ENCODE results near the gene NSFL1C. TPM values are rescaled to one million over a fixed set of nuclear protein-coding genes. Genes with fewer than 3 reads are reported as not detected.
"Not testable (repeated sequence)": the region's sequence is repeated elsewhere in the genome, so short reads cannot be mapped to it uniquely, and the experiment has no call there.

Gene NSFL1C
- total RNA-seq, 1 donor from 2014 or later, result 88.7 TPM

DNA sequence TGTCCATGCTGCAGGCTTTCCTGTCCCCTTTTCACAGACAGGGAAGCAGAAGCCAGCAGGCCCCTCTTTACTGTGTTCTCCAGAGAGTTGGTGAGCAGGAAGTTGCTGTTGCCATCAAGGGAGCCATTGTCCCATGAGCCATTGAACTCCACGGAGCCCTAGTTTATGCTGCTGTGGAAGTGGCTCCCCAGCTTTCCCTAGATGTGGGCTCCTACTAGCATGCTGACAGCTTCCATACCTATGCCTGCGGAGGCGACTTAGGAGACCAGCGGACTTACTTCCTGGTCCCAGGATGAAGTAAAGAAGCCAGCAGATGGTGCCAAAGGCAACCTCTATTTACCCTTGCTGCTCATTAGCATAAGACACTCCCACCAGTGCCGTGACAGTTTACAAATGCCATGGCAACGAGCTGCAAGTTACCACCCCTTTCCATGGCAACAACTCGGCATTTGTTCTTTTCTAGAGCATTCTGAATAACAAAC lies 43.0 kb downstream of the NSFL1C start:
- peak; percentile 73 for ATAC-seq

DNA sequence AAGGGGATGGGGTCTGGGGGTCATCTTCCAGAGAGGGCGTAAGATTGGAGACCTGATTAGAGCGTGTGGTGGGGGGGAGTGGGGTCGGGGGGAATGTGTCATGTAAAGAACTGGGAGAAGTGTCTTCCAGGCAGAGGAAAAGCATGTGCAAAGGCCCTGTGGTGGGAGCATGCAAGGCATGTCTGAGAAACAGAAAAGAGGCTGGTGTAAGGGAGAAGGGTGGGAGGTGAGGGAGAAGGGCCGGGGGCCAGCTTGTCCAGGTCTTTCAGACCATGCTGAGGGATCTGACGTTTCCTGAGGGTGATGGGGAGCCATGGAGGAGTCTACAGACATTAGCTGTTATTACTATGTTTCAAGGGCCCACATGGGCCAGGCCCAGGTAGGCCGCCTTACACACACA lies 43.4 kb downstream of the NSFL1C start:
- ATAC-seq, result no peak

DNA sequence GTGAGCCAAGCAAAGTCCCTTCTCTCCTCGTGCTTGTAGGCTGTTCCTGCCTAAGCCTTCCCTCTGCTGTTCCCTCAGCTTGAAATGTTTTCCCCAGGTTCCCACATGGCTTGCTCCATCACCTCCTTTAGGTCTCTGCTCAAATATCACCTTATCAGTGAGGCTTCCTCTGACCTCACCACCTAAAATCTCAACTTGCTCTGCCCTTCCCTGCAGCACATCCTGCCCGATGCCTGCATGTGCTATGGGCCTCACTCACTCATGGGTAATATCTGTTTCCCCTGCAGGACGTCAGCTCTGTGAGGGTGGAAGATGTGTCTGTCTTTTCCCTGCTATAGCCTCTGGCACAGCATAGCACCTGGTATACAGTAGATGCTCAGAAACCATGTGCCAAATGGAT lies 43.9 kb downstream of the NSFL1C start:
- no peak for ATAC-seq

DNA sequence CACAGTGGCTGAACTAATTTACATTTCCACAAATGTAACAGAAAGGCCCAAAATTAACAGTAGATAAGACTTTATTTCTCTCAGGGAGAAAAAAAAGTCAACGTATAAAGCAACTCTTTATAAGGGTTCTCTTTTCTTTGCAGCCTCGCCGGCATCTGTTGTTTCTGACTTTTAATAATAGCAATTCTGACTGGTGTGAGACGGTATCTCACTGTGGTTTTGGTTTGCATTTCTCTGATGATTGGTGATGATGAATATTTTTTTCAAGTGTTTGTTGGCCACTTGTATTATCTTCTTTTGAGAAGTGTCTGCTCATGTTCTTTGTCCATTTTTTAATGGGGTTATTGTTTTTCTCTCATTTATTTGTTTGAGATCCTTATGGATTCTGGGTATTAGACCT lies 46.6 kb downstream of the NSFL1C start:
- no peak for ATAC-seq

DNA sequence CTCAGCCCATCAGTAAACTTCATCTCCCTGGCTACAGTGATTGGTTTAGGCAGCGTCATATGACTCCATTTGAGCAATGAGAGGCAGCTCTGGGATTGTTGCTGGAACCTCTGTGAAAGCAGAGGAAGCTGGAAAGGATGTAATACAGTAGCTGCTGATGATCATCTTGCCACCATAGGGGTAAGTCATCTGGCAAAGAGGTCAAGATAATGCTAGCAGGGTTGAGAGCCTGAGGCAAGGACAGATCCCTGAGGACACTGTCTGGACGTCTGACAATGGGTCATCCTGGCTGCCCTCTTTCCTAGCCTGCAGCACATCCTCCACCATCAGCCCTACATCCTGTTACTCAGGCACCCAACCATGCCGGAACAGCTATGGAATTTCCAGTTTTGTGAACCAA lies 48.3 kb downstream of the NSFL1C start:
- no peak for ATAC-seq

DNA sequence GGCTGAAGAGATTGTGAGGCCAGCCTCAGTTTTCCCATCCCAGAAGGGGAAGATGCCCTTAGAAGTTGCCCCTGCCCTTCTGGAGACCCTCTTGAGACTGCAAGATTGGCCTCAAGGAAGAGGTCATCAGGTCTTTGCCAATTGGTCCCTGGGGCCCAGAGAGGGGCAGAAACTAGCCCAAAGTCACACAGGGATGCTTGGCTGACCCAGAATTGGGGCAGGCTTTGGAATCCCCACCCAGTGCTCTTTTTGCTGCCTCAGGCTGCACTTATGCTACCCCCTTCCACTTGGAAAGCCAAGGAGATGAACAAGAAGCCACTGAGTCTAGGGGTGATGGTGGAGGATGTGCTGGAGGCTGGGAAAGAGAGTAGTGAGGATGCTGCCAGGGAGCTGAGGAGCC lies 48.9 kb downstream of the NSFL1C start:
- no peak for ATAC-seq

DNA sequence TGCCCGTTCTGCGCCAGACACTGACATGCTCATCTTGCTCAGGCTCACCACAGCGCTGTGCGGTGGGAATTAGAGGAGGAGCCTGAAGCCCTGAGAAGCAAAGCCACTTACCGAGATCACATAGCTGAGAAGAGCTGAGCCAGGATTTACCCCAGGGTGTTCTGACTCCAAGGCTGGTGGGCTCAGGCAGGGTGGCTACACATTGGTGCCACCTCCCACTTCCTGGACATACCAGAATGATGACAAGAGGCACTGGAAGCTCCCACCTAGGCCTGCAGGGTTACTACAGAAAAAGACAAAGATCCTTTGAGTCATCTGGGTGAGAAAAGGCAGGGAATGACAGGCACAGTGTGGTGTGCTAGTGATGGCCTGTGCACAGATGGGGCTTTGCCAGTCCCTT lies 49.4 kb downstream of the NSFL1C start:
- ATAC-seq, result peak; percentile 75

DNA sequence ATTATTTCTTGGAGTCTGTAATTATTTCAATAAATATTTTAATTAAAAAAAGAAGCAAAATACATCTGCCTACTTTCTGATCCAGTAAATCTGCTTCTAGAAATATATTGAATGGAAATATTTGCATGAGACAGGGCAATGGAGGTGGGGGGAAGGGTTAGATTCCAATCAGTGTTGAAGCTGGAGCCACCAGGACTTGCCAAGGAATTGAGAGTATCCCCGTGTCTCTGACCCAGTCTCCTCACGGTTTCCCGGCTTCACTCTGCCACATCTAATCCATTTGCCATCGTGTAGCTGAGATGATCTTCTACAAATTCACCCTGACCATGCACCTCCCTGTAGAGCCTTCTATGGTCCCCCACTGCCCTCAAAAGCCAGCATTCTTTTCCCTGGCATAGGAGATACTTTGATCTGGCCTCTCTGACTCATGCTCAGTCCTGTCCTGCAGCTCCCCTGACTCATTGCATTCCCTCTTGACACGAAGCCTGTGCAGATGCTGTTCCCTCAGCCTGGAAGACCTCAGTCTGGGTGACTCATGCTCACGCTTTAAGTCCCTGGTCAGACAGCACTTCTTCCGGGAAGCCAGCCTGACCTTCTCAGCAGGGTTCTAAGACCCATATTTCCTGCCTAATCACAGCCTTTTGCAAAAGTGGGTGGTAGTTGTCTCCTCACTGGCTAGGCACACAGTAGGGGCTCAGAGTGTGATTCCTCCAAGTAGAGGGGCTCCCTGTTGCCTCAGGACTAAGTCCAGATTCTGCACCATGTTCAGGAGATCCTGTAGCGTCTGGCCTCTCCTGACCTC lies 50.8 kb downstream of the NSFL1C start:
- peak; percentile 98 for ATAC-seq

DNA sequence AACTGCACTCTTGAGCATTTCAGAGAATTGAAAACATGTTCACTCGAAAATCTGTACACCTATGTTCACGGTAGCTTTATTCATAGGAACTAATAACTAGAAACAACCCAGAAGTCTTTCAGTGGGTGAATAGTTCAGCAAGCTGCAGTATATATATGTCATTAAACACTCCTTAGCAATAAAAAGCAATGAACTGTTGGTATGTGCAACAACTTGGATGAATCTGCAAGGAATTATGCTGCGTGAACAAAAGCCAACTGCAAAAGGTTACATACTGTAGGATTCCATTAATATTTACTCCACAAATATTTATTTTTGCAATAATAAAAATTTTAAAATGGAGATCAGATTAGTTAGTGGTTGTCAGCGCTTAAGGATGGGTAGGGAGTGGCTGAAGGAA lies 51.7 kb downstream of the NSFL1C start:
- ATAC-seq, result no peak

DNA sequence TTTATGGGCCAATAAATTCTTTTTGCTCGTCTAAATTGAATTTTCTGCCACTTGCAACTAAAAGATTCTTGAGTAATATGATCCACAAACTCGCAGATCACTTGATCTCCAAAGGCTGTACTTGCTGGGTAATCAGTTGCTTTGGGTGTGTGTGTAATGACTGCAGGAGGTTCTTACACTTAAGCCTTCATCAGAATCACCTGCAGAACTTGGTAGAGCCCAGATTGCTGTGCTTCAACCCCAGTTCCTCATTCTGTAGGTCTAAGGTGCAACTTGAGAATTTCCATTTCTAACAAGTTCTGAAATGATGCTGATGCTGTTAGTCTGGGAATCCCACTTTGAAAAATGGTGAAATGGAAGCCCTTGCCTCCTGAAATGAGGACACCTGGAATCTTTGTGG lies 60.8 kb downstream of the NSFL1C start:
- ATAC-seq, result no peak

DNA sequence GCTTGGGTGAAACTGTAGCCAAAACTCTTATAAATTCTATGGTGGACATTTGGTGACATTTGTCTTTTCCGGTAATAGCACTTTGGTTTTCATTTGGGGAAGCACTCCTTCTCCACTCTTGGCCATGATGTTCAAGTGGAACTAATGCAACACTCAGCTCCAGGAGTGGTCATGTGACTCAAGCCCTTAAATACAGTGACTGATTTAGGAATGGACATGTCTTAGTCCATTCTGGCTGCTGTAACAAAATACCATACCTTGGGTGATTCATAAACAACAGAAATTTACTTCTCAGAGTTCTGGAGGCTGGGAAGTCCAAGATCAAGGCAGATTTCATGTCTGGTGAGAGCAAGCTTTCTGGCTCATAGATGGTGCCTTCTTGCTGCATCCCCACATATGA lies 63.0 kb downstream of the NSFL1C start:
- no peak for ATAC-seq

DNA sequence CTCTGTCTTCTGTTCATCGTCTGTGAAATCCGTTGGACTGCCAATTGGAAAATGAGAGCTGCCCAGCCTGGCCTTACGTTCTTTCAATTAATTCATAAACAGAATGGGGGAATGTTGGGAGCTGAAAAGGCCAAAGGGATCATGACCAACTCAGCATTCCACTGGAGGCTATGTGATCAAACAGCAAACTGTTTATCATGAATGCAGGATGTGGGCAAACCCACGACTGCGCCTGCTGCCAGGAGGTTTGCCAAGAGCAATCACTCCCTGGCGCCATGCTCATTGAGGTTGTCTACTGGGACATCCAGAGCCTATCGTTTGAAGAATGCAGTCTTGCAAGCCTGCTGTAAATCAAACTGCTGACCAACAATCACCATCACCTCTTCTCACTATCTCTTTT lies 64.5 kb downstream of the NSFL1C start:
- ATAC-seq, result no peak

DNA sequence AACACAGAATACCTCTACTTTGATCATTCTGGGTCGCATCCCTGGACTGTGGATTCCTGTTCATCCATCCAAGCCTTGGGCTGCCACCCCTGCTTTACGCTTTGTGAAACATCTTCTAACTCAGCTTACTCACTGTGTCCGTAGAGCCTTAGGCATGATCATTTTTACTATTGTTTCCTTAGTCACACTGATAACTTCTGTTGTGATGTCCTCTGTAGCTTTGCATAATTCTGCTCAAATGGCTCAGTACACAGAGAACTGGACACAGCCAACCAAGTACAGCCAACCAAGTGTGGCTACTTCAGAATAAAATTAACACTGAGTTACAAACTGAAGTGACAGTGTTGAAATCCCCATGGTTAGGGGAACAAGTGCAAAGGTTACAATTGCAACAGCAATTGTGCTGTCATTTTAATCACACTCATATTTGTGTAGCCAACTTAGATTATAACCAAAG lies 65.2 kb downstream of the NSFL1C start:
- no peak for ATAC-seq

DNA sequence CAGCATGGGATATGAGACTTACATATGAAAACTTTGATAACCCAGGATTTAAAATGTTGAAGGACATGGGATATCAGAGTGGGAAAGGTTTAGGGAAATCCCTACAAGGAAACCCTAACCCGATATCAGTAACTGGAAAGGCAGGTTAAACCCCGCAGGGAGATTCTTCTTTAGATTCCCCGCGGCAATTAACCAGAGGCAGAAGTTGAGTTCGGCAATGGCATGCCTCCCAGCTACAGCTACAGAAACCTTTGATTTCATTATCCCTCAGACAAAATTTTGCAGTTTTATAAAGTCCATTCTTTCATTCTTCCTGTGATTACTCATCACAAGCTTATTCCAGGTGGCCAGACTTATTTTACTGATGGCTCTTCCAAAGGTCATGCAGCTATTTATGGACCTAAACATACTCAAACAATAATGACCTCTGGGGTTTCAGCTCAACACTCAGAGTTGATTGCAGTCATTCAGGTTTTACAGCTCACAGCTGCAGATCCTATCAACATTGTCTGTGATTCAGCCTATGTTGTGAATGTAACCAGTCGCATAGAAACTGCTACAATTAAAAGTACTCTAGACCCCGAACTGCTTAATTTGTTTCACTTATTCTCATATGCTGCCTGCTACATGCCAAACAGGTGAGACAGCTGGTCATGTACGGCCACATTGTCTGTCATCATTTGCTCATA lies 66.8 kb downstream of the NSFL1C start:
- ATAC-seq, result not testable (repeated sequence)

DNA sequence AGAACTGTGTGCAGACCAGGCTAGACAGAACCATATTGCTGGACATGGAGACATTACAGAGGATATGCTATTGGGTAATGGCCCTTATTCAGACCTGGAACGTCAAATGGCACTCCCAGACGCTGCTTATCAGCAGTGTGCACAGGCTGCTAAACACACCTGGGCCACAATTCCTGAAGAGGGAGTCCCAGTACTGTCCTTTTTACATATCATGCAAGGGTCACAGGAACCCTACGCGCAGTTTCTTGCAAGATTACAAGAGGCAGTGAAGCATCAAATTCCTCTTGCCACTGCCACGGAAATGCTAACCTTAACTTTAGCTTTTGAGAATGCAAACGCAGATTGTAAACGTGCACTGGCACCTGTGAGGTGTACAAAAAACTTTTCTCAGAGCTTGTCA lies 68.5 kb downstream of the NSFL1C start:
- ATAC-seq, result not testable (repeated sequence)

DNA sequence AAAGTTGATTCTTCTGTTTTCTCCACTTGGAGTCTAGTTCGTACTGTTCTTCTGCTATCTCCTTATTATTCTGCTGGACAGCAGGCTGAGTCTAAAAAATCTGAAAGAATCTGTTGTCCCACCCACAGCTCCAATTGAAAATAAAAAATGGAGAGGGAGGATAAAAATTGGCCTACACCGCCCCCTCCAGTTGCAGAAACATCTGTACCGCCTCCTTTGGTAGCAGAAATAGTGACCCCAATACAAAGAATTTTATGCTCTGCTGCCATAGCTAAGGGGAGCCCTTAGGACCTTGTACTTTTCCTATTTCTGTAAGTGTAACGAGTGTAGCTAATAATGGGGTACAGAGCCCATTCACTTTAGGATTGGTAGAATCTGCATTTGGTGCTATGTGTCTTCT lies 68.9 kb downstream of the NSFL1C start:
- ATAC-seq, result no peak

DNA sequence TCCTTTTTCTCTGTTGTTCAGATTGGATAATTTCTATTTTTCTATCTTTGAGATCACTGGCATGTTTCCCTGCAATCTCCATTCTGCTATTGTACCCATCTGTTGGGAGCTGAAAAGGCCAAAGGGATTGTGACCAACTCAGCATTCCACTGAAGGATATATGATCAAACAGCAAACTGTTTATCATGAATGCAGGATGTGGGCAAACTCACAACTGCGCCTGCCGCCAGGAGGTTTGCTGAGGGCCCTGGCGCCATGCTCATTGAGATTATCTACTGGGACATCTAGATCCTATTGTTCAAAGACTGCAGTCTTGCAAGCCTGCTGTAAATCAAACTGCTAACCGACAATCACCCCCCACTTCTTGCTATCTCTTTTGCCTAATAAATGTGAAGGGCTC lies 69.9 kb downstream of the NSFL1C start:
- no peak for ATAC-seq

DNA sequence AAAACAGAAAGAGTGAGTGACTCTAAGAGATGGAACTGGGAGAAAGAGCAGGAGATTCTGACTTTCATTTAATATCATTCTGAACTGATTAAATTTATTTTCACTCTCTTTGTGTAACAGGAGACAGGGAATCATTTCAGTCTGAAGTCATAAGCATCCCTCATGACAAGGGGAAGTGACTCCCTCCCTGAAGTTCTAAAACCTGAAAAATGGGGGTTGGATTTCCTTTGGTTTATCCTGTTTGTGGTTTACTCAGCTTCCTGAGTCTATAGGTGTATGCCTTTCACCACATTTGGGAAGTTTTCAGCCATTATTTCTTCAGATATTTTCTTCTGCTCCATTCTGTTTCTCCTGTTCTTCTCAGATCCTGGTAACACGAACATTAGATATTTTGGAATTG lies 70.4 kb downstream of the NSFL1C start:
- ATAC-seq, result no peak

DNA sequence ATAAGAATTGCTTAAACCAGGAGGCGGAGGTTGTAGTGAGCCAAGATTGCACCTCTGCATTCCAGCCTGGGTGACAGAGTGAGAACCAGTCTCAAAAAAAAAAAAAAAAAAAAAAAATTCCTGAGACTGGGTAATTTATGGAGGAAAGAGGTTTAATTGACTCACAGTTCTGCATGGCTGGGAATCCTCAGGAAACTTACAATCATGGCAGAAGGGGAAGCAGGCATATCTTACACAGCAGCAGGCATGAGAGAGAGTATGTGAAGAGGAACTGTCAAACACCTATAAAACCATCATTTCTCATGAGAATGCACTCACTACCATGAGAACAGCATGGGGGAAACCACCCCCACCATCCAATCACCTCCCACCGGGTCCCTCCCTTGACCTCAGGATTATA lies 72.0 kb downstream of the NSFL1C start:
- ATAC-seq, result no peak

DNA sequence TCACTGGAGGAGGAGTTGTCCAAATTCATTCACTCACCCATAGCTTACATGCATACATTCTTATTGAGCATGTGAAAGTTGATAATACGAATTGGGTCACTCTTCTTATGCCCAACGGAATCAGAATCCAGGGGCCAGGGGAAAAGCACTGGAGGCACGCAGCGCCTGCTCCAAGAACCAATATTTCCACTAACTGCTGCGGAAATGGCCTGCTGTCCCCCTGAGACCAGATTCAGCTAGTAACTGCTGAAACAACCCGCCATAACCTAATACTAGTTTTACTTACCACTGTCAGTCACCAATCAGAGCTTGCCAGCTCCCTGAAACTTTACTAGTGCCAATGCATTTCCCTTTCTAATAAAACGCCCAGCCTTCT lies 73.2 kb downstream of the NSFL1C start:
- no peak for ATAC-seq

DNA sequence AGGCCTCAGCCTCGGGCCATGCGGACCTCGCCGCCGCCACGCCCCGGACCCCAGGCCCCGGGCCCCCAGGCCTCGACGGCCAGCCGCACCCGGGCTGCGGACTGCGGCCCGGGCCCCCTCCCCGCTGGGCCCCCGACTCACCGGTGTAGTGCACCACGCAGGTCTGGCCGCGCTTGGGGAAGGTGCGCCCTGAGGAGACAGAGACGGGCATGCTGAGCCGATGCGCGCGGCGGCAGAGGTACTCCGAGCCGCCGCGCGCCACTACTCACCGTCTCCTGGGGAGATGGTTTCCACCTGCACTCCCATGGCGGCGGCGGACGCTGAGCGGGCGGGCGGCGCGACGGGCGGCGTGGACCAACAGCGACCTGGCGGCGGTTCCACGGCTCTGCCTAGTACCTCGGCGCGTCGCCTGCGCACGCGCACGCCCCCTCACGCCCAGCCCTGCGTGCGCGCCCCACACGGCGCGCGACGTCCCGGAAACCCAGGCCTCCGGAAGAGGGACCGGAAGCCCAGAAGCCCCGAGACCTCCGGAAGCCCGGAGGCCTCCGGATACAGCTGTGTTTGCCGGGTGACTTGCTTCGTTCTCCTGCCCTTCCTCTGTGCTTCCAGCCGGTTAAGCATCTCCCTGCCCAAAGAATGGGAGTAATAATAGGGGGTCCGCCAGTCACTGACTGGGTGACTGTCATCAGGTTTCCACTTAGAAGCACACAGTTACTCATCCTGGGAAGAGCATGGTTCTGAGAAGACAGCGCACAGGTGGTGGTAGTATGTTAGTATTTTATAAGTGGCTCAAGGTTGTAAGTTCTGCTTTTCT lies 73.7 kb downstream of the NSFL1C start, which contains the start of gene FKBP1A:
Gene FKBP1A (minus strand): TSS at position 362 of the 814 bp plus-strand sequence. CDS start 56 bp downstream, at position 306.
- peak; percentile 97 for ATAC-seq

DNA sequence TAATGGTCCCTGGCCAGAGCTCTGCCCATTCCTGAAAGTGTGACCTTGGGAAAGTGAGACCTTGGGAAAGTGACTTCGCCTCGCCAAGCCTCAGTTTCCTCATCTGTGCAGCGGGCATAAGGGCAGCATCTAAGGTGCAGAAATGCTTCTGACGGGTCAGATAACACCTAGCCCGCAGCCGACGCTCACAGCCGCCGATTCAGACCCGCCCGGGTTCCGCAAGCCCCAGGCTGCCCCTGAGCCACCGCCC lies 74.3 kb downstream of the NSFL1C start:
- ATAC-seq, result peak; percentile 38

All from esophagus mucosa (tissue), 1 donor.